WTC11 (cell line): ENCODE data around the gene CHID1. TPM values are rescaled to one million over a fixed set of nuclear protein-coding genes. Genes with fewer than 3 reads are reported as not detected.
A peak's percentile ranks its signal among the peaks of the same experiment; 100 is the strongest.

Experiments
- CBFB ChIP-seq: sonication (generic); formaldehyde crosslinking; IDR thresholded peaks from 2 replicates; pipeline ENCODE4 v1.8.1; 2022; ENCODE audit warnings: mild to moderate bottlenecking, low read depth, missing genetic modification reagents
- CREM ChIP-seq: sonication (generic); formaldehyde crosslinking; IDR thresholded peaks from 2 replicates; pipeline ENCODE4 v1.8.1; 2022; ENCODE audit warnings: mild to moderate bottlenecking, missing genetic modification reagents, moderate library complexity
- ESRRA ChIP-seq: sonication (generic); formaldehyde crosslinking; IDR thresholded peaks from 2 replicates; pipeline ENCODE4 v1.8.1; 2022; ENCODE audit warnings: mild to moderate bottlenecking, missing genetic modification reagents, borderline replicate concordance
- FOXK1 ChIP-seq: sonication (generic); formaldehyde crosslinking; IDR thresholded peaks from 2 replicates; pipeline ENCODE4 v1.8.0; 2022; ENCODE audit warnings: mild to moderate bottlenecking, moderate library complexity, missing genetic modification reagents
- GTF2I ChIP-seq: fragments of 250-450 bp; sonication (Bioruptor Pico); conservative IDR thresholded peaks from 2 replicates; pipeline ENCODE4 v1.4.0; 2021; ENCODE audit warnings: mild to moderate bottlenecking
- JUN ChIP-seq: sonication (generic); formaldehyde crosslinking; IDR thresholded peaks from 2 replicates; pipeline ENCODE4 v1.8.0; 2023; ENCODE audit warnings: mild to moderate bottlenecking, missing genetic modification reagents
- MYBL2 ChIP-seq: sonication (generic); formaldehyde crosslinking; IDR thresholded peaks from 2 replicates; pipeline ENCODE4 v1.8.1; 2023; ENCODE audit warnings: mild to moderate bottlenecking, moderate library complexity, missing genetic modification reagents
- RELA ChIP-seq: sonication (generic); formaldehyde crosslinking; IDR thresholded peaks from 2 replicates; pipeline ENCODE4 v1.8.1; 2022; ENCODE audit warnings: missing genetic modification reagents, mild to moderate bottlenecking, borderline replicate concordance
- SMAD4 ChIP-seq: sonication (generic); formaldehyde crosslinking; IDR thresholded peaks from 2 replicates; pipeline ENCODE4 v1.8.0; 2022; ENCODE audit warnings: mild to moderate bottlenecking, missing genetic modification reagents
- SP1 ChIP-seq: sonication (generic); formaldehyde crosslinking; conservative IDR thresholded peaks from 2 replicates; pipeline ENCODE4 v1.8.1; 2022; ENCODE audit warnings: missing genetic modification reagents
- TCF7 ChIP-seq: sonication (generic); formaldehyde crosslinking; IDR thresholded peaks from 2 replicates; pipeline ENCODE4 v1.8.0; 2022; ENCODE audit warnings: mild to moderate bottlenecking, low read depth, missing genetic modification reagents, moderate library complexity
- ZNF121 ChIP-seq: sonication (generic); formaldehyde crosslinking; IDR thresholded peaks from 2 replicates; pipeline ENCODE4 v1.8.0; 2023; ENCODE audit warnings: missing genetic modification reagents
- ZNF138 ChIP-seq: sonication (generic); formaldehyde crosslinking; conservative IDR thresholded peaks from 2 replicates; pipeline ENCODE4 v1.8.1; 2022; ENCODE audit warnings: mild to moderate bottlenecking, moderate library complexity, missing genetic modification reagents
- ZNF219 ChIP-seq: sonication (generic); formaldehyde crosslinking; IDR thresholded peaks from 2 replicates; pipeline ENCODE4 v1.8.0; 2023; ENCODE audit warnings: missing genetic modification reagents, mild to moderate bottlenecking, borderline replicate concordance
- ZNF396 ChIP-seq: fragments of 250-450 bp; sonication (Bioruptor Pico); IDR thresholded peaks from 2 replicates; pipeline ENCODE4 v1.8.0; 2021; ENCODE audit warnings: mild to moderate bottlenecking, moderate library complexity, borderline replicate concordance
- total RNA-seq: library from RNA; stranded (reverse); gene quantifications from 3 replicates; pipeline ENCODE4 v1.2.3, GENCODE V29; 2021
- TF ChIP-seq, protein P1 (sequence below): sonication (generic); formaldehyde crosslinking; IDR thresholded peaks from 2 replicates; pipeline ENCODE4 v1.8.1; 2023; ENCODE audit warnings: mild to moderate bottlenecking, missing genetic modification reagents, moderate library complexity
- TF ChIP-seq, protein P2 (sequence below): sonication (generic); formaldehyde crosslinking; IDR thresholded peaks from 2 replicates; pipeline ENCODE4 v1.8.1; 2023; ENCODE audit warnings: mild to moderate bottlenecking, missing genetic modification reagents, borderline replicate concordance
- TF ChIP-seq, protein P3 (sequence below): sonication (generic); formaldehyde crosslinking; IDR thresholded peaks from 2 replicates; pipeline ENCODE4 v1.8.0; 2022; ENCODE audit warnings: mild to moderate bottlenecking, missing genetic modification reagents
- TF ChIP-seq, protein P4 (sequence below): fragments of 250-450 bp; sonication (Bioruptor Pico); IDR thresholded peaks from 2 replicates; pipeline ENCODE4 v1.9.0; 2021; ENCODE audit warnings: moderate library complexity, mild to moderate bottlenecking, inconsistent platforms, borderline replicate concordance
- TF ChIP-seq, protein P5 (sequence below): sonication (generic); formaldehyde crosslinking; IDR thresholded peaks from 2 replicates; pipeline ENCODE4 v1.8.0; 2022; ENCODE audit warnings: missing genetic modification reagents
- TF ChIP-seq, protein P6 (sequence below): sonication (generic); formaldehyde crosslinking; IDR thresholded peaks from 2 replicates; pipeline ENCODE4 v1.8.1; 2022; ENCODE audit warnings: low read depth, mild to moderate bottlenecking, moderate library complexity, missing genetic modification reagents, borderline replicate concordance
- TF ChIP-seq, protein P7 (sequence below): sonication (generic); formaldehyde crosslinking; IDR thresholded peaks from 2 replicates; pipeline ENCODE4 v1.8.1; 2023; ENCODE audit warnings: mild to moderate bottlenecking, moderate library complexity, missing genetic modification reagents

CHID1 gene
- total RNA-seq, 1 experiment from 2014 or later = 92.8 TPM

DNA sequence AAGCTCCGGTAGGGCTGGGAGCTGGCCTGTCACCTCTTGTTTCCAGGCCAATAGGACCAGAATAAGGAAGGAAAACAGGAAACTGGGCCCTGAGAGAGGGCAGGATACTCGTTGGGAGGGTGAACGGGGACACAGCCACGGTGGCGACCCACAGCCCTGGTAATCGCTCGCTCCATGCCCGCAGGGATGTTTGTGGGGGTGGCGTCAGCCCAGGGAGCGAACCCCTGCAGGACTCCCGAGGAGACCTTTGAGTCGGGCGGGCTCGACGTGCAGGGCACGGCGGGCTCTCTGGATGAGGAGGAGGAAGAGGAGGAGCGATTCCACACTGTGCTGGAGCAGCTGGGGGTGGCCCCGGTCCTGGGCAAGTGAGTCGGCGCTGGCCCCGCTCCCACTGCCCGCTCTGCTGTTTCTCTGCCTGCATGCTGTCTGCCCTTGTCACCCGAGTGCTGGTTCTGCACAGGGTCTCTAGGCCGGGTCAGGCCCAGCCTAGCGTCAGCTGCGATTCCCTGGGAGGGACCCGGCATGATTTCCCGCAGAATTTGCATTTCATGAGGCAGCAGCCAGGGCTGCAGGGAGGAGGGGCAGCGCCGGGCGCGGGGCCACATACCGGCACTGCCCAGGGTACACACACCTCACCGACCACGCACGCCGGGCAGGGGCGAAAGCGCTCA lies 81.3 kb downstream of the CHID1 start (continued):
- TF ChIP-seq, protein P1, sequence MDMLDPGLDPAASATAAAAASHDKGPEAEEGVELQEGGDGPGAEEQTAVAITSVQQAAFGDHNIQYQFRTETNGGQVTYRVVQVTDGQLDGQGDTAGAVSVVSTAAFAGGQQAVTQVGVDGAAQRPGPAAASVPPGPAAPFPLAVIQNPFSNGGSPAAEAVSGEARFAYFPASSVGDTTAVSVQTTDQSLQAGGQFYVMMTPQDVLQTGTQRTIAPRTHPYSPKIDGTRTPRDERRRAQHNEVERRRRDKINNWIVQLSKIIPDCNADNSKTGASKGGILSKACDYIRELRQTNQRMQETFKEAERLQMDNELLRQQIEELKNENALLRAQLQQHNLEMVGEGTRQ = no peak
- 0 out of 2 replicates have a peak, but pooled peaks have one; percentile 7 for TF ChIP-seq SP1 (CRISPR knock-in tag)
- TF ChIP-seq, protein P2, sequence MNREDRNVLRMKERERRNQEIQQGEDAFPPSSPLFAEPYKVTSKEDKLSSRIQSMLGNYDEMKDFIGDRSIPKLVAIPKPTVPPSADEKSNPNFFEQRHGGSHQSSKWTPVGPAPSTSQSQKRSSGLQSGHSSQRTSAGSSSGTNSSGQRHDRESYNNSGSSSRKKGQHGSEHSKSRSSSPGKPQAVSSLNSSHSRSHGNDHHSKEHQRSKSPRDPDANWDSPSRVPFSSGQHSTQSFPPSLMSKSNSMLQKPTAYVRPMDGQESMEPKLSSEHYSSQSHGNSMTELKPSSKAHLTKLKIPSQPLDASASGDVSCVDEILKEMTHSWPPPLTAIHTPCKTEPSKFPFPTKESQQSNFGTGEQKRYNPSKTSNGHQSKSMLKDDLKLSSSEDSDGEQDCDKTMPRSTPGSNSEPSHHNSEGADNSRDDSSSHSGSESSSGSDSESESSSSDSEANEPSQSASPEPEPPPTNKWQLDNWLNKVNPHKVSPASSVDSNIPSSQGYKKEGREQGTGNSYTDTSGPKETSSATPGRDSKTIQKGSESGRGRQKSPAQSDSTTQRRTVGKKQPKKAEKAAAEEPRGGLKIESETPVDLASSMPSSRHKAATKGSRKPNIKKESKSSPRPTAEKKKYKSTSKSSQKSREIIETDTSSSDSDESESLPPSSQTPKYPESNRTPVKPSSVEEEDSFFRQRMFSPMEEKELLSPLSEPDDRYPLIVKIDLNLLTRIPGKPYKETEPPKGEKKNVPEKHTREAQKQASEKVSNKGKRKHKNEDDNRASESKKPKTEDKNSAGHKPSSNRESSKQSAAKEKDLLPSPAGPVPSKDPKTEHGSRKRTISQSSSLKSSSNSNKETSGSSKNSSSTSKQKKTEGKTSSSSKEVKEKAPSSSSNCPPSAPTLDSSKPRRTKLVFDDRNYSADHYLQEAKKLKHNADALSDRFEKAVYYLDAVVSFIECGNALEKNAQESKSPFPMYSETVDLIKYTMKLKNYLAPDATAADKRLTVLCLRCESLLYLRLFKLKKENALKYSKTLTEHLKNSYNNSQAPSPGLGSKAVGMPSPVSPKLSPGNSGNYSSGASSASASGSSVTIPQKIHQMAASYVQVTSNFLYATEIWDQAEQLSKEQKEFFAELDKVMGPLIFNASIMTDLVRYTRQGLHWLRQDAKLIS (CRISPR knock-in tag) = no peak
- peak; percentile 9; the same call in 1 of the 2 replicates for TF ChIP-seq TCF7 (CRISPR knock-in tag)
- TF ChIP-seq CREM (CRISPR knock-in tag) = no peak
- TF ChIP-seq, protein P3, sequence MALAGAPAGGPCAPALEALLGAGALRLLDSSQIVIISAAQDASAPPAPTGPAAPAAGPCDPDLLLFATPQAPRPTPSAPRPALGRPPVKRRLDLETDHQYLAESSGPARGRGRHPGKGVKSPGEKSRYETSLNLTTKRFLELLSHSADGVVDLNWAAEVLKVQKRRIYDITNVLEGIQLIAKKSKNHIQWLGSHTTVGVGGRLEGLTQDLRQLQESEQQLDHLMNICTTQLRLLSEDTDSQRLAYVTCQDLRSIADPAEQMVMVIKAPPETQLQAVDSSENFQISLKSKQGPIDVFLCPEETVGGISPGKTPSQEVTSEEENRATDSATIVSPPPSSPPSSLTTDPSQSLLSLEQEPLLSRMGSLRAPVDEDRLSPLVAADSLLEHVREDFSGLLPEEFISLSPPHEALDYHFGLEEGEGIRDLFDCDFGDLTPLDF (CRISPR knock-in tag) = no peak
- no peak for TF ChIP-seq CBFB (CRISPR knock-in tag)
- TF ChIP-seq ZNF121 = no peak
- TF ChIP-seq, protein P4, sequence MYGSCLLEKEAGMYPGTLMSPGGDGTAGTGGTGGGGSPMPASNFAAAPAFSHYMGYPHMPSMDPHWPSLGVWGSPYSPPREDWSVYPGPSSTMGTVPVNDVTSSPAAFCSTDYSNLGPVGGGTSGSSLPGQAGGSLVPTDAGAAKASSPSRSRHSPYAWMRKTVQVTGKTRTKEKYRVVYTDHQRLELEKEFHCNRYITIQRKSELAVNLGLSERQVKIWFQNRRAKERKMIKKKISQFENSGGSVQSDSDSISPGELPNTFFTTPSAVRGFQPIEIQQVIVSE (CRISPR knock-in tag) = no peak
- TF ChIP-seq MYBL2 = 0 out of 2 replicates have a peak, but pooled peaks have one; percentile 4
- no peak for TF ChIP-seq ZNF396 (CRISPR knock-in tag)
- TF ChIP-seq ZNF138 (CRISPR knock-in tag) = no peak
- TF ChIP-seq RELA (CRISPR knock-in tag) = no peak
- no peak for TF ChIP-seq FOXK1 (CRISPR knock-in tag)
- TF ChIP-seq GTF2I (CRISPR knock-in tag) = no peak
- TF ChIP-seq, protein P5, sequence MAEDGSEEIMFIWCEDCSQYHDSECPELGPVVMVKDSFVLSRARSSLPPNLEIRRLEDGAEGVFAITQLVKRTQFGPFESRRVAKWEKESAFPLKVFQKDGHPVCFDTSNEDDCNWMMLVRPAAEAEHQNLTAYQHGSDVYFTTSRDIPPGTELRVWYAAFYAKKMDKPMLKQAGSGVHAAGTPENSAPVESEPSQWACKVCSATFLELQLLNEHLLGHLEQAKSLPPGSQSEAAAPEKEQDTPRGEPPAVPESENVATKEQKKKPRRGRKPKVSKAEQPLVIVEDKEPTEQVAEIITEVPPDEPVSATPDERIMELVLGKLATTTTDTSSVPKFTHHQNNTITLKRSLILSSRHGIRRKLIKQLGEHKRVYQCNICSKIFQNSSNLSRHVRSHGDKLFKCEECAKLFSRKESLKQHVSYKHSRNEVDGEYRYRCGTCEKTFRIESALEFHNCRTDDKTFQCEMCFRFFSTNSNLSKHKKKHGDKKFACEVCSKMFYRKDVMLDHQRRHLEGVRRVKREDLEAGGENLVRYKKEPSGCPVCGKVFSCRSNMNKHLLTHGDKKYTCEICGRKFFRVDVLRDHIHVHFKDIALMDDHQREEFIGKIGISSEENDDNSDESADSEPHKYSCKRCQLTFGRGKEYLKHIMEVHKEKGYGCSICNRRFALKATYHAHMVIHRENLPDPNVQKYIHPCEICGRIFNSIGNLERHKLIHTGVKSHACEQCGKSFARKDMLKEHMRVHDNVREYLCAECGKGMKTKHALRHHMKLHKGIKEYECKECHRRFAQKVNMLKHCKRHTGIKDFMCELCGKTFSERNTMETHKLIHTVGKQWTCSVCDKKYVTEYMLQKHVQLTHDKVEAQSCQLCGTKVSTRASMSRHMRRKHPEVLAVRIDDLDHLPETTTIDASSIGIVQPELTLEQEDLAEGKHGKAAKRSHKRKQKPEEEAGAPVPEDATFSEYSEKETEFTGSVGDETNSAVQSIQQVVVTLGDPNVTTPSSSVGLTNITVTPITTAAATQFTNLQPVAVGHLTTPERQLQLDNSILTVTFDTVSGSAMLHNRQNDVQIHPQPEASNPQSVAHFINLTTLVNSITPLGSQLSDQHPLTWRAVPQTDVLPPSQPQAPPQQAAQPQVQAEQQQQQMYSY (CRISPR knock-in tag) = no peak
- no peak for TF ChIP-seq ZNF219
- TF ChIP-seq ESRRA = 0 out of 2 replicates have a peak, but pooled peaks have one; percentile 36
- TF ChIP-seq, protein P6, sequence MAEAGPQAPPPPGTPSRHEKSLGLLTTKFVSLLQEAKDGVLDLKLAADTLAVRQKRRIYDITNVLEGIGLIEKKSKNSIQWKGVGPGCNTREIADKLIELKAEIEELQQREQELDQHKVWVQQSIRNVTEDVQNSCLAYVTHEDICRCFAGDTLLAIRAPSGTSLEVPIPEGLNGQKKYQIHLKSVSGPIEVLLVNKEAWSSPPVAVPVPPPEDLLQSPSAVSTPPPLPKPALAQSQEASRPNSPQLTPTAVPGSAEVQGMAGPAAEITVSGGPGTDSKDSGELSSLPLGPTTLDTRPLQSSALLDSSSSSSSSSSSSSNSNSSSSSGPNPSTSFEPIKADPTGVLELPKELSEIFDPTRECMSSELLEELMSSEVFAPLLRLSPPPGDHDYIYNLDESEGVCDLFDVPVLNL = no peak
- TF ChIP-seq JUN (CRISPR knock-in tag) = no peak
- TF ChIP-seq, protein P7, sequence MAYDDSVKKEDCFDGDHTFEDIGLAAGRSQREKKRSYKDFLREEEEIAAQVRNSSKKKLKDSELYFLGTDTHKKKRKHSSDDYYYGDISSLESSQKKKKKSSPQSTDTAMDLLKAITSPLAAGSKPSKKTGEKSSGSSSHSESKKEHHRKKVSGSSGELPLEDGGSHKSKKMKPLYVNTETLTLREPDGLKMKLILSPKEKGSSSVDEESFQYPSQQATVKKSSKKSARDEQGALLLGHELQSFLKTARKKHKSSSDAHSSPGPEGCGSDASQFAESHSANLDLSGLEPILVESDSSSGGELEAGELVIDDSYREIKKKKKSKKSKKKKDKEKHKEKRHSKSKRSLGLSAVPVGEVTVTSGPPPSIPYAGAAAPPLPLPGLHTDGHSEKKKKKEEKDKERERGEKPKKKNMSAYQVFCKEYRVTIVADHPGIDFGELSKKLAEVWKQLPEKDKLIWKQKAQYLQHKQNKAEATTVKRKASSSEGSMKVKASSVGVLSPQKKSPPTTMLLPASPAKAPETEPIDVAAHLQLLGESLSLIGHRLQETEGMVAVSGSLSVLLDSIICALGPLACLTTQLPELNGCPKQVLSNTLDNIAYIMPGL (CRISPR knock-in tag) = no peak
- no peak for TF ChIP-seq SMAD4
